ENCODE data around the gene SSTR3. TPM values are rescaled to one million over a fixed set of nuclear protein-coding genes. Genes with fewer than 3 reads are reported as not detected.

SSTR3 gene
- total and polyA plus RNA-seq, 4 donors: 0.19 TPM; not detected in 3

DNA sequence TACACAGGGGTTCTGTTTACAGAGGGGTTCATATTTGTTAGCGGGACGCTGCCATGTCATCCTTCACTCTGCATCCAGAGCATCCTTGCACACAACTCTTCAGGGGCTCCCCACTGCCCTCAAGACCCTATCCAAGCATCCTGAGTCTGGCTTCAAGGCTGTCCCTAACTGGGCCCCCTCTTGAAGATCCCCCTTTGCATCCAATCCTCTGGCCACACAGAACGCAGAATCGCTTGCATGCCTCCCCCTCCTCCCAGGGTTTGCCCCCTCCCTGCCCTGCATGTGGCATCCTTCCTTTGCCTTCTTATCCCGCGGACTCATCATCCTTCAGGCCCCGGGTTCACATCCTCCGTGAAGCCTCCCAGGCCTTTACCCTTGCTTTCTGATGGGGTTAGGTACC is 42.9 kb downstream of the SSTR3 start:
- Histone ChIP-seq H3K27ac (ENCODE audit: low read depth in 1 of 2, low read length in 2 of 2) (no peak overlapping the region), H3K4me3 (ENCODE audit: low read depth in 1 of 3, low read length in 3 of 3) (no peak overlapping the region), H3K36me3 (ENCODE audit: control insufficient read depth in 4 of 4, insufficient read depth in 3 of 4, low read depth in 1 of 4, low read length in 3 of 4) (no peaks in the 10 kb centered on the region), H3K9me3 (ENCODE audit: control insufficient read depth in 4 of 4, low read length in 3 of 4) (no peaks in the 10 kb centered on the region), H3K9ac (ENCODE audit: low read depth in 1 of 2, low read length in 2 of 2) (no peak overlapping the region), H3K4me1 (ENCODE audit: control insufficient read depth in 4 of 4, insufficient read depth in 4 of 4, low read length in 3 of 4) (peaks cover 4 to 21% (median 15%) of the 10 kb centered on the region in 4 donors), H3K27me3 (ENCODE audit: control insufficient read depth in 4 of 4, insufficient read depth in 4 of 4, low read length in 3 of 4) (no peaks in the 10 kb centered on the region)
- 84% methylated on average over 8 of the region's 8 CpGs for WGBS
- TF ChIP-seq NR2F2 (IDR thresholded peaks at IDR 0.05) (no peak), REST (IDR thresholded peaks at IDR 0.05) (no peak), SP1 (IDR thresholded peaks at IDR 0.05) (no peak), TAF1 (conservative IDR thresholded peaks at IDR 0.05) (no peak), EGR1 (IDR thresholded peaks at IDR 0.05; ENCODE audit: low read depth in 2 of 2) (no peak), HNF4G (IDR thresholded peaks at IDR 0.05) (no peak), RXRA (IDR thresholded peaks at IDR 0.05) (no peak), GABPA (IDR thresholded peaks at IDR 0.05 in 1 of 2, conservative IDR thresholded peaks at IDR 0.05 in 1 of 2) (no peak), JUND (IDR thresholded peaks at IDR 0.05) (no peak), RAD21 (IDR thresholded peaks at IDR 0.05) (no peak), CTCF (IDR thresholded peaks at IDR 0.05; ENCODE audit: low read depth, low read length, missing input control) (no peak), HNF4A (conservative IDR thresholded peaks at IDR 0.05) (no peak)
- TF ChIP-seq, protein P1, sequence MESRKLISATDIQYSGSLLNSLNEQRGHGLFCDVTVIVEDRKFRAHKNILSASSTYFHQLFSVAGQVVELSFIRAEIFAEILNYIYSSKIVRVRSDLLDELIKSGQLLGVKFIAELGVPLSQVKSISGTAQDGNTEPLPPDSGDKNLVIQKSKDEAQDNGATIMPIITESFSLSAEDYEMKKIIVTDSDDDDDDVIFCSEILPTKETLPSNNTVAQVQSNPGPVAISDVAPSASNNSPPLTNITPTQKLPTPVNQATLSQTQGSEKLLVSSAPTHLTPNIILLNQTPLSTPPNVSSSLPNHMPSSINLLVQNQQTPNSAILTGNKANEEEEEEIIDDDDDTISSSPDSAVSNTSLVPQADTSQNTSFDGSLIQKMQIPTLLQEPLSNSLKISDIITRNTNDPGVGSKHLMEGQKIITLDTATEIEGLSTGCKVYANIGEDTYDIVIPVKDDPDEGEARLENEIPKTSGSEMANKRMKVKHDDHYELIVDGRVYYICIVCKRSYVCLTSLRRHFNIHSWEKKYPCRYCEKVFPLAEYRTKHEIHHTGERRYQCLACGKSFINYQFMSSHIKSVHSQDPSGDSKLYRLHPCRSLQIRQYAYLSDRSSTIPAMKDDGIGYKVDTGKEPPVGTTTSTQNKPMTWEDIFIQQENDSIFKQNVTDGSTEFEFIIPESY (IDR thresholded peaks at IDR 0.05): no peak
- TF ChIP-seq, protein P2, sequence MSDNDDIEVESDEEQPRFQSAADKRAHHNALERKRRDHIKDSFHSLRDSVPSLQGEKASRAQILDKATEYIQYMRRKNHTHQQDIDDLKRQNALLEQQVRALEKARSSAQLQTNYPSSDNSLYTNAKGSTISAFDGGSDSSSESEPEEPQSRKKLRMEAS (IDR thresholded peaks at IDR 0.05): no peak
- TF ChIP-seq, protein P3, sequence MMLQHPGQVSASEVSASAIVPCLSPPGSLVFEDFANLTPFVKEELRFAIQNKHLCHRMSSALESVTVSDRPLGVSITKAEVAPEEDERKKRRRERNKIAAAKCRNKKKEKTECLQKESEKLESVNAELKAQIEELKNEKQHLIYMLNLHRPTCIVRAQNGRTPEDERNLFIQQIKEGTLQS (IDR thresholded peaks at IDR 0.05): no peak
- no peak for DNase-seq (ENCODE audit: low spot score)

Measured in liver (tissue), 9 donors.